Fibroblast of skin of abdomen (primary cell): Measurements from ENCODE around the gene ZNF438.
"Not testable (repeated sequence)": the region's sequence is repeated elsewhere in the genome, so short reads cannot be mapped to it uniquely, and the experiment has no call there.

ENCODE experiments used
- DNase-seq: peaks from one replicate; pipeline ENCODE4 v3.0.0-alpha.2; 2013

The ZNF438 gene

DNA sequence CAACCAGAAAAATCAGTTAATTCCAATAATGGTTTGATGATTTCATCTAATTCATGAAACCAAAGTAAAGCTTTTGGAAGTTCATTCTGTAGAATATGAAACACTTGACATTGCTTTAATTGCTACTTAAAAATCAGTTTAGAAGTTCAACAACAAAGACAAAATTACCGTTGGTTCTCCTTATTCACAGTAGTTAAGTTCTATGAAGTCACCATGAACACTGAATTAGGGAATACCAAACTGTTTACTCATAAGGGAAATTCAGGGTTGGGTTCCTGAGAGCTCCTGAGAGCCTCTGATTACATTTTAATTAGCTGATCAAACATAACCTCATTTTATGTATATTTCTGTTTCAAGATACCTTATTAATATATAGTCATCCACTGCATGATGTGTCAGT is 46.2 kb downstream of the ZNF438 start:
- peak; percentile 69 for DNase-seq

DNA sequence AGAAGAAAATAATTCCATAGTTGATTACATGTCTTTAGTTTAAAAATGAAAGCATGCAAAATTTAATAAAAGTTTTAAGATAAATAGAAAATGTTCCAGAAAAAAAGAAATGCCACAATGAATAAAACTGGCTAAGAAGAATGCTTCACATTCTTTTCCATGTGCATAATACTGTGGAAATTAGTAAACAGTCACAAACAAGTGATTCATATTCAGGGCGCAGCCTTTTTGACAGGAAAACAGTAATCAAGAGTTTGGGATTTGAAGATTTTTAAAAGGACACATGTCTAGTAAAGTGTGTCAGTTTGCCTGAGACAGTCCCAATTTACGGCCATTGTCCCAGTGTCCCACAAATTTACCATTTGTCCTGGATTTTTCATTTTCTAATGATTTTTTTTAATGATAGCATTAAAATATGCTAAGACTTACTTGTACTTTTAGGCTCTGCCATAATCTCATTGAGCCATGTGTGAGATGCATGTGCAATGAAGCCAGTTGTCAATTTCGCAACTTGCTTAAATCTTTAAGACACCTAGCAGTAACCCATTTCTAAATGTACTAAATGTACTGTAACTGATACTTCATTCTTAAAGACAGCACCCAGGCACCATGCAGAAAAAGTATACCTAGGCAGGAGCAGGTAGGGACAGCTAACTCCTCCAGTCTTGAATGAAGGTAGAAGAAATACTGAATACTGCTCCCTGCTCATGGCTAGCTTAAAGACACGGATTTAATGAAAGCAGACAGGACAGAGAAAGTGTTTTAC is 46.9 kb downstream of the ZNF438 start:
- peak; percentile 21 for DNase-seq

DNA sequence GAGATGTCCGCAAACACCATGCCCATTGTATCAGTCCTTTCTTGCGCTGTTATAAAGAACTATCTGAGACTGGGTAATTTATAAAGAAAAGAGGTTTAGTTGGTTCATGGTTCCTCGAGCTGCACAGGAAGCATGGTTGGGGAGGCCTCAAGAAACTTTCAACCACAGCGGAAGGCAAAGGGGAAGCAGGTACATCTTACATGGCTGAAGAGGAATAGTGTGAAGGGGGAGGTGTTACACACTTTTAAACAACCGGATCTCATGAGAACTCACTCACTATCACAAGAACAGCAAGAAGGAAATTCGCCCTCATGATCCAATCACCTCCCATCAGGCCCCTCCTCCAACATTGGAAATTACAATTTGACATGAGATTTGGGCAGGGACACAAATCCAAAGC is 48.5 kb downstream of the ZNF438 start:
- not testable (repeated sequence) for DNase-seq

DNA sequence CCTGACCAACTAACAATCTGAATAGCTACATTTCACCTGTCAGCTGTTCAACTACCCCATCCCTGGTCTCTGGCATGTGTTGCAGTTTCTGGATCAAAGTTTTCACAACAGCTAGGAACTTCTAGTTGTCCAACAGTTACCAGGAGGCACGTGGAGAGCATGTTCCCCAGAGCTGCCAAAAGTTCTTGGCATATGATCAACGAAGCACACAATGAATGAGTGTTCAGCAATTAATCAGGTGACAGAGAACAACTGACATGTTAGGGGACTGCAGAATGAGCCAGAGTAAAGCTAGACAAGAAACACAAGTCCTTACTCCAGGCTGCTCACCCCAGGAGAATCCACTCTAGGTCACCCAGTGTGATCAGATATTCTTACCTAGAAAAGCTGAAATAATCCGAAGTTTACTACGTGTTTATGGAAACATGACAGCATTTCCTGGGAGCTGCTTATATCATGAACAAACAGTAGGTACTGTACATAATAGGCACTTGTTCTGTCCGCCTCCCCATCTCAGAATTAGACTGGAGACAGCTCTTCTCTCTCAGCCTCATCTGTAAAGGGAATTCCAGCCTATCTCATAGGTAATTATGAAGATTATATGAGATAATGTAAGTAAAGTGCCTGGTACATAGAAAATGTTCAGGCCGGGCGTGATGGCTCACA is 50.6 kb downstream of the ZNF438 start:
- DNase-seq: peak; percentile 60

DNA sequence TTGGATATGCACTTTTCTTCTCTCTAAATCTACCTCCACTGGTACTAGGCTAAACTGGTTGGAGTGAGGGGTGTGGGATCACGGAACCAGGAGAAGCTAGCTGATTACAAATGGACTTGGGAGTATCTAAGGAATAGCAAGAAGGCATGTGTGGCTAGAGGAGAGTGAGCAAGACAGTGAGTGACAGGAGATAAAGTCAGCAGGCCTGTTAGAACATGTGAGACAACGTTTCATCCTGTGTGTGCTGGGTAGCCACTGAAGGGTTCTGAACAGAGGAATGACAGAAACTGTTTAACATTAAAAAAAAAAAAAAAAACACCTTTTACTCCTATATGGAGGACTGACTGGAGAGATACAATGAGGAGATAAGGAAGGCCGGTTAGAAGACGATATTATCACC is 51.7 kb downstream of the ZNF438 start:
- DNase-seq: no peak

DNA sequence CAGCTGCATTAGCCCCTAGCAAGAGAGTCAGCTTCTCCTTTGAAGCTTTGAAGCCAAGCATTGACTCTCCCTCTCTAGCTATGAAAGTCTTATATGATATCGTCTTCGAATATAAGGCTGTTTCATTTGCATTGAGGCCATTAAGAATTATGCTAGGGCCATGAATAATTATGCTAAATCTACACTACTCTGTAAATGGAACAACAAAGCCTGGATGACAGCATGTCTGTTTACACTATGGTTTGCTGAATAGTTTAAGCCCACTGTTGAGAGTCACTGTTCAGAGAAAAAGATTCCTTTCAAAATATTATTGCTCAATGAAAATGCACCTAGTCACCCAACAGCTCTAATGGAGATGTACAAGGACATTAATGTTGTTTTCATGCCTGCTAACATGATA is 52.8 kb downstream of the ZNF438 start:
- no peak for DNase-seq

DNA sequence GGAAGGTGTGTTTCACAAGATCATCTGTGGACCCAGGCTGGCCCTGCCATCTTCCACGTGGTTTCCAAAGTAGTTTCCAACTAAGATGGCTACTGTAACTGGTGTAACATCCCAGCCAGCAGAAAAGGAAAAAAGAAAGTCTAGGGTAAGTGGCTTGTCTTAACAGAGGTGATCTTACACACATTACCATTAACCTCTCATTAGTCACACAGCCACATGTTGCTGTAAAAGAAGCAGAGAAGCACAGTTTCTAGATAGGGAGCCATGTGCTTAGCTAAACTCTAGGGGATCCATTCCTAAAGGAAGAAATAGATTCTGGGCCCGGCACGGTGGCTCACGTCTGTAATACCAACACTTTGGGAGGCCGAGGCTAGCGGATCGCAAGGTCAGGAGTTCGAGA is 54.3 kb downstream of the ZNF438 start:
- DNase-seq: no peak

DNA sequence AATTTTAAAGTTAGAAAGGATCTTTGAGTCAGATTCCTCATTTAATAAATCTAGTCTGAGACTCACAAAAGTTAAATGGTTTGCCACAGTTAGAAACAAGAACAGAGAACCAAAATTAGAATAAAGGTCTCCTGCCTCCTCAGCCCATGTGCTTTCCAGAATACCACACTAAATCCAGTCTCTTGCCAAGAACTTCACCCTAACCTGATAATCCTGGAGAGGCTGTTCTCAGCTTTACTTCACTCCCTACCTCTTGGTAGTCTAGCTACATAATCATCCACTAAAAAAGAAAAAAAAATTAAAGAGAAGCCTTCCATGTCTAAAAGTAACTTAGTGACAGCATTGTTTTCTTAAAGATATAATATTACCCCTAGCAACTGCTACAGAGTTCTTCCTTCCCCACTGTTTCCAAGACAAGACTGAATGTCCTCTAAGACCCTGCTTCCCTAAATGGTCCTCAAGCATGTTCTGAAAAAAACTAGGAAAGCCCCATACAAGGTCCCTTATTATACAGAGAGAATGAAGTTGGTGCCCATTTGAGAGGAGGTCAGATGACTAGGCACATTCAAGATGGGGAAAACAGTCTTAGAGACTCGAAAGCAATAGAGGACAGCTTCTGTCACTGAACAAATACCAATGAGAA is 56.8 kb downstream of the ZNF438 start:
- no peak for DNase-seq

DNA sequence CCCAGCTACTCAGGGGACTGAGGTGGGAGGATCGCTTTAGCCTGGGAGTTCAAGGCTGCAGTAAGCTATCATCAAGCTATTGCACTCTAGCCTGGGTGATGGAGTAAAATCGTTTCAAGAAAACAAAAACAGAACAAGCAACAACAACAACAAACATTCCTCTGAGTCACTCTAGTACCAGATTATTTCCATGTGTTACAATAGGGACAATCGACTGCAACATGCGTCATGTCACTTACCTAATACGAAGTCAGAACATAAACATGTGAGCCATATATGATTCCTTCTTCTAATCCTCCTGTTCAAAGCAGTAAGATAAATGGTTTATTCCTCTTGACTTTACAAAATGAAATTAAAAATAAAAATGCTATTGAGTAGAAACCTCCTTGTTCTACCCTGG is 57.3 kb downstream of the ZNF438 start:
- no peak for DNase-seq

DNA sequence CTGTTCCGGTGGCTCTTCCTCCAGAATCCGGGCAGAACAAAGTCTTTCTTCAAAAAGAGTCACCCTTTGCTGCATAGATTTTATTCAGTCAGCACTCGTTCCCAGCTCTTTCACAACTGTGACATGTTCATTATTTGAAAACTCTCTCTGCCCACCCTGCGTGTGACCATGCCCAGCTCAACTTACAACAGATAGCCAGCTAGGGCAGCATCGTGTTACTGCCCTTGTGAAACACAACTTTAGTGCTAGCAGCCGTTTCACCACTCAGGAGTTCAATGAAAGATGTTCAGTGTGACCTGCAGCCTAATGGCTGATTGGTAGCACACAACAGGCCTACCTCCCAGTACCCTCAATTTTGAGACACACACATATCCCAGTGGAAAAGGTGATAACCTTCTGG is 57.9 kb downstream of the ZNF438 start:
- DNase-seq: no peak

DNA sequence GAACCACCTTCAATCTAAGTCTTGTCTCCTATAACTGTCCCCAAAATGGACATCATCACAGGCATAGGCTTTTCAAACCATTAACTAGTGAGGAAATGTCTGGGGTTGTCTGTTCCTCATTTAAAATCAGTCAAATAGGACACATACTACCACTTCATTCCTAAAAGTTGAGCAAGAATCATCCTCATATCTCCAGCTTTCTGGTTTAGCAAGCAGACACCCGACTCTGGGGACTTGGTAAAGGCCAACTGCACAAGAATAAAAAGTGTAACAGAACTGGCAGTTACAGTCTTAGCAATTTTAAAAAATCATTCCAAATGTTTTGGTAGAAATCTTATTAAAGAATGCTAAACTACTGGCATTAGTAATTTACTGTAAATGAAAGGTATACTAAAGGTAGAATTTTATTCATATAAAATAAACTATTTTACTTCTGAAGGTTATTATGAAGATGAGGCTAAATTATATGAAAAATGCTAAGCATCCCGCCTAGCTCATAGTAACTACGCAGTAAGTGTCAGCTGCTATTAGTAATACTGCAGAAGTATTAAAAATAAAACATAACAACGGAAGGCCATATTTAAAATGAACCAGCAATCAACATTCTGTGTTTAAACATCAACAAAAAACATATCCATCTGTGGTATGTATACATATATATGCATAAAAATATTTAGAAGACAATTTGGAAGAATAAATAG is 60.8 kb downstream of the ZNF438 start:
- DNase-seq: peak; percentile 37

DNA sequence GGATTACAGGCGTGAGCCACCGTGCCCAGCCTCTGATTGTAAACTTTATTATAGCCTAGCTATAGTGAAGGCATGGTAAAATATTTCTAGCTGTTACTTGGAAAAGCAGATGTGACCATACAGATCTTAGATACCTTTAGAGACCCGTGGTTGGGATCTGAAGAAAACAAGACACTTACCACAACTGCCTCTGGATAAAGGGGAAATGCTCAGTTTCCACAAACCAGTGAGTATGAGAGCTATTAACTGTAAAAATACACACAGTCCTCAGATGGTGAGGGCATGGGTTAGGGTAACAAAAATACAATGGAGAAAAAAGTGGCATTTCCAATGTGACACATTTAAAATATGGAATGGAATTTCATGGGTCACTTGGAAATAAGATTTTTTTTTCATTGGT is 63.0 kb downstream of the ZNF438 start:
- no peak for DNase-seq

DNA sequence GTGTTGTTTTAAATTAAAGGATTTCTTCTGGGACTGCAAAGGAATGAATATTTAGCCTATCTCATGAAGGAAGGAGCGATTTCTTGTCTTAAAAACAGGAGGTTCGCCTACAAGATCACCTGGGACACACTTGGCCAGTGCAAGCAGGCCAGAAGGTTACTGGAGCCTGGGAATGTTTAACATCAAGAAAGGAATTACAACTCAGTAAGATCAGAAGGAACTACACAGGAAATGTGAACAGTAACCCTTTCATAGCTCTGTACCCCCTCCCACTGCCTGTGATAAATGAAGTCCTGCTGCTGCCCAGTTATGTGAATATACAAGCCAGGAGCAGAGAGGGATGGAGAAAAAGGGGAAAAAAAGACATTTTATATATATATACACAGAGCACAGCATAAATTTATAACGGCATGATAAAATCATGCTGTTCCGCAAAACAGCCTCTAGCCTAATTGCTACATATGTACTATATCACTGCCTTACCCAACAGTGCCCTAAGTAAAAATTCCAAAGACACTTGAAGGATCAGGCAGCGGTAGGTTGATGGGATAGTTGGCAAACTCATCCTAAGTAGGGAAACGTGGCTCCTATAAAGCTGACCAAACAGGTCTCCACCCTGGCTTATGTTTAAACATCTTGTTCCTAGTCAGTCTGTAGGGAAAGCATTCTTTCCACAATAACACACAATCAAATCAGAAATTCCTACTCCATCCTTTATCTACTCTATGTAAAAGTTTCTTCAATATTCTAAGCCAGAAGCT is 63.8 kb downstream of the ZNF438 start:
- DNase-seq: no peak

DNA sequence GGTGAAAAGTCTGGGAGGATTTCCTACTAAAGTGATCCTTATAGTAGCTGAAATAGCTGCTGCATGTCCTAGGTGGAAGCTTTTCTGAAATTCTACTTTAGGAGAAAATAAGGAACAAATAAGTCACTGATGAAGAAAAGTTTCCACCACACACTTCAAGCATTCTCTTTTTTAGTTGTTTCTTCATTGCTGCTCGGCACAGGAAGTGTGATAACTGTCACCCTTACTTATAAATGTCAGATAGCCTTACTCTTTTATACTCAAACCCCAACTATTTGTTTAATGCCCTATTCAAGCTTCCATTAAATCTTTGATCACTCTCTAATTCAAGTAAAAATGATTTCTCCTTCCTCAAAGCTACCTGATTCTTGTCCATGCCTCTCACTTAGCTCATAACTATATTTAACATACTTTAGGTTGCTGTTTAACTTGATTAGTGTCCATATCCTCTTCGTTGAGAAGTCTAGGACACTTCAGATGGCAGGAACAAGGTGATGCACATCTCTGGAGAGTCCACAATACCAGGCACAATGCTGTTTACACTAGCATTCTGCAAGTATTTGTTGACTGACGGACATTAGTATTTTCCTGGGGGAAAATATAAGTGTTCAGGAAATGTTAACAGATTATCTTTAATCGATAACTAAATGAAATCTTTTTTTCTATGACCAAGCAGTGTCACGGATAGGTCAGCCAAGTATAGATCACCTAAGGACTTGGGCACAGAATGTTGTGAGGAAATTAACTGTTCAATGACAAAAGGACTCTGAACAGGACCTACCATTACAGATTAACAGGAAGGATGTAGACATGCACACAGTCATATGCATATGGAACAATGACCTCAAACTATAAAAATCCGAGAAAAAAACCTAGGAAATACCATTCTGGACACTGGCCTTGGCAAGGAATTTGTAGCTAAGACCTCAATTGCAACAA is 67.4 kb downstream of the ZNF438 start:
- no peak for DNase-seq

DNA sequence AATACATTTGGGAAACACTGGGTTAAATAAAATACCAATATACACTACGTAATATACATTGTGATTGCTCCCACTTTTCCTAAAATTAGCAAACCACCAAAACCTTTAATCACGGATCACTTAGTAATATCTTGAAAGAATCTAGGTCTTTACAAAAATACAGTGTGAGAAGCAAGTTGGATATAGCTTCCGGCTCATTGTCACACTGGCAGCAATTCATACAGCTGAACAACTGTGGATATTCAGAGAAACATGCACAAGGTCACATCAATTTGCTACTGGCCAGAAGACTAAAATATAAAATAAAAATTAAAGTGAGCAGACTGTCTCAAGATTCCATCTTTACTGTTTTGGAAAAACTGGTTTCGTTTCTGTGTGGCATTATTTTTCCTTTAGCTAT is 69.1 kb downstream of the ZNF438 start:
- no peak for DNase-seq

DNA sequence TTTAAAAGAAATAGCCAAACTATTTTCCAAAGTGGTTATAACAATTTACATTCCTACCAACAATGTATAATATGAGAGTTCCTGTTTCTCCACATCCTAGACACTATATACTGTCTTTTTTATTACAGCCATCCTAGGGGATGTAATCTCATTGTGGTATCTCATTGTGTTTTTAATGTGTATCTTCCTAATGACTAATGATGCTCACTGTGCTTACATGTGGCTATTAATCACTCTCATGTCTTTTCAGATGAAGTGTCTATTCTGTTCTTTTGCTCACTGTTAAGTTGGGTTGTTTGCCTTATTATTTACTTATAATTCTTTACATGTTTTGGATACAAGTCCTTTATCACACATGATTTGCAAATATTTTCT is 71.8 kb downstream of the ZNF438 start:
- DNase-seq: no peak

DNA sequence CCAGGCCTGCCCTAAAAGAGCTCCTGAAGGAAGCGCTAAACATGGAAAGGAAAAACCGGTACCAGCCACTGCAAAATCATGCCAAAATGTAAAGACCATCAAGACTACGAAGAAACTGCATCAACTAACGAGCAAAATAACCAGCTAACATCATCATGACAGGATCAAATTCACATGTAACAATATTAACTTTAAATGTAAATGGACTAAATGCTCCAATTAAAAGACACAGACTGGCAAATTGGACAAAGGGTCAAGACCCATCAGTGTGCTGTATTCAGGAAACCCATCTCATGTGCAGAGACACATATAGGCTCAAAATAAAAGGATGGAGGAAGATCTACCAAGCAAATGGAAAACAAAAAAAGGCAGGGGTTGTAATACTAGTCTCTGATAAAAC is 82.4 kb downstream of the ZNF438 start:
- not testable (repeated sequence) for DNase-seq

DNA sequence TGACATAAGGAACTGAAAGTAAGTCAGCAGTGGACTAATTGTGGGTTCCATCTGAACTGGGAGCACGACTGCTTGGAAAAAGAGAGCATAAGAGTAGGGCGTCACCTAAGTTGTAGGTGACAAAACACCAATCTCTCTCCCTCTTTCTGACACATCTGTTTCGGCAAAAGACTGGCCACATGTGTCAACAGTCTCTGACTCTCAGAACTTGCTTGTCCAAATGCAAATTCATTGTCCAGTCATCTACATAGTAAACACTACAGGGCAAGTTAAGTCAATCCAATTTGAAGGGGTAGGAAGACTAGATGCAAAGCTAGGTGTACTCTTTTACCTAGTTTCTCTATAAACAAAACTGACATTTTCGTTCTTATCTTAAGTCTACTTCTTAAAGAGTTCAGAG is 87.7 kb downstream of the ZNF438 start:
- no peak for DNase-seq

DNA sequence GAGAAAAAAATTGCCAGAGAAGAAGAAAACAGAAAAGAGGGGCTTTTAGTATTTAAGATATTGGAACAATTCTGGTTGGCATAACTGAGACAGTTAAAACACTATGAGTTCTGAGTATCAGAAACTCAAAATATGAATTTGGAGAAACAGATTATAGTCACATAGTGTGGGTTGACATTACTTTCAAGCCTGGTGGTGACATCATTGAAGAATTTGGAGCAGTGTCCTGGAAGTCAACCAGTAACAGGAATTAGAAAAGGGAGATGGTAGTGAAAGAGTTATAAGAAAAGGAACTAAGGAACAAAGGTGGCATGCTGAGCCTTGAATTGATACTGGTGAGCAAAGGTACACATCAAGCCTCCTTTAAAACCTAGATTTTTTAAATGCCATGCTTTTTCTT is 88.2 kb downstream of the ZNF438 start:
- DNase-seq: no peak

DNA sequence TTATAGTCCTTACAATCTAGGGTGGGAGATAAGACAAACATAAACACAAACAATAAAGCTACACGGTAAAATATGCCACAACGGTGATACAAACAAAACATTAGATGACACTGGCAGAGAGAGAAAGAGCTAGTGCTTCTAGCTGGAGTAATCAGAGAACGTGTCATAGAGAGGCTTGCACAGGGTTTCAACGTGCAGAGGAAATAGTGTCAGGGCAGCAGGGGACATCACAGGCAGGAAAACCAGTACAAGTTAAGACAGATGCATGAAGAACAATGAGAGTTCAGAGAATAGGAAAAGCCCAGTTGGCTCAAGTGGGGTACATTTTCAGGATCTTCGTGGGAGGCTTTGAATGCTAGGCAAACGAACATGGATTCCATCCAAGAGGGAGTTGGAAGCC is 91.4 kb downstream of the ZNF438 start:
- no peak for DNase-seq

DNA sequence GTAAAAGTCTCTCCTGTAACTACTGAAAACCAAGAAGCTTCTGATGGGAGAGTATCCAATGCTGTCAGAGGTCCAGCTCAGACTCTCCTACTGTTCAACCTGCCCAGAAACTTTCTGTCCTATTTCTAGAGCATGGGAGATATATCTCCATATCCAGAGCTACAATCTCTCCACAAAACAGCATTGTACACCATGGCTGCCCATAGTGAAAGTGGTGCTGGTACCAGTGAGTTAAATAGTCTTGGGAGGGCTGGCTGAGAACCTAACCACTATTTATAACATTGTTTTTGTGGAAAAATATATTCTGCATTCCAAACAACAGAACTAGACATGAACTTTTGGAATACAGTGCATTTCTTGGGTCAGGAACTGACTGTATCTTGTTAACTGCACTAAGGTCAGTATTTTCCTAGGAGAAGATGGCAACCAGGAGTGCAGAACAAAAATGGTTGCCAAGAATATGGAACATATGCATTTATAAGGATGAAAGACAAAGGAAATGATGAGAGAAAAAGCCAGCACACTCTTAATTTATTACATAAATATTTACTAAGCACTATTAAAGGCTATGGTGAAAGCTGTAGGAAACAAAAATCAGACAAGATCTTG is 91.9 kb downstream of the ZNF438 start:
- no peak for DNase-seq
